ENCODE results near the gene PDGFRB. TPM values are rescaled to one million over a fixed set of nuclear protein-coding genes. Genes with fewer than 3 reads are reported as not detected.

Gene PDGFRB
- polyA plus RNA-seq, 1 donor (not counting 4 experiments of a cell fraction or from before 2014, with no cell fraction given) = 0.14 TPM

DNA sequence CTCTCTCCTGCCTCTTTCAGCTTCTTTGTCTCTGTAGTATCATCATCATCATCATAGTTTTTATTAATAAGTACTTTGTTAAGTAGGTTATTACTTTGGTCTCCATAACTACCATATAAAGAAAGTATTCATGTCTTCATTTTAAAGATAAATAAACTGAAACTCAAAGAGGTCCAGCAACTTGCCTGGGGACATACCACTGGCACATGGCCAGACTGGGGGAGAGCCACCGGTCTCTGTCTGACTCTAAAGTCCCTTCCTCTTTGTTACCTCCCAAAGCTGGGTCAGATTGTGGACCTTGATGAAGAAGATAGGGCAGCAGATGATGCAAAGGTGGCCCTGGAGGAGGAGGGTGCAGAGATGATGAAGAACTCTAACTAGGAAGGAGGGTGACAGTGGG lies 19.4 kb upstream of the PDGFRB start:
- no peak for FAIRE-seq
- no peak overlapping the region for H2AFZ ChIP-seq (ENCODE audit: control insufficient read depth, low read length)
- H3K9me1 ChIP-seq (ENCODE audit: control insufficient read depth, extremely low read depth, insufficient read depth, low read length) = peaks cover 2% of the 10 kb centered on the region
- no peaks in the 10 kb centered on the region for H3K9me3 ChIP-seq (ENCODE audit: control insufficient read depth, low read depth, low read length)
- no peak for DNase-seq (ENCODE audit: low read depth, low spot score)
- no peak overlapping the region for H3K4me3 ChIP-seq (ENCODE audit: control insufficient read depth in 2 of 3, extremely low read depth in 1 of 3, insufficient read depth in 2 of 3, low read depth in 1 of 3, low read length in 3 of 3)
- no peak overlapping the region for H3K9ac ChIP-seq (ENCODE audit: control insufficient read depth, extremely low read depth, insufficient read depth, low read length)
- H4K20me1 ChIP-seq (ENCODE audit: control insufficient read depth, extremely low read depth, insufficient read depth, low read length) = no peaks in the 10 kb centered on the region
- H3K4me2 ChIP-seq (ENCODE audit: control insufficient read depth, extremely low read depth, insufficient read depth, low read depth, low read length) = no peak overlapping the region
- H3K79me2 ChIP-seq (ENCODE audit: control insufficient read depth, insufficient read depth, low read length) = no peaks in the 10 kb centered on the region
- no peak overlapping the region for H3K27ac ChIP-seq (ENCODE audit: control insufficient read depth, insufficient read depth, low read length)
- H3K27me3 ChIP-seq (ENCODE audit: control insufficient read depth, extremely low read depth, insufficient read depth, low read length) = peaks cover 16% of the 10 kb centered on the region
- H3K36me3 ChIP-seq (ENCODE audit: control insufficient read depth in 2 of 2, extremely low read depth in 1 of 2, insufficient read depth in 2 of 2, low read length in 2 of 2) = no peaks in the 10 kb centered on the region
- TF ChIP-seq EZH2 (IDR thresholded peaks at IDR 0.05; ENCODE audit: low read length) (no peak), CTCF (optimal IDR thresholded peaks at IDR 0.05 in 1 of 3, IDR thresholded peaks at IDR 0.05 in 1 of 3, conservative IDR thresholded peaks at IDR 0.05 in 1 of 3; ENCODE audit: extremely low read depth in 1 of 3, insufficient read depth in 2 of 3, low read length in 3 of 3) (no peak)
- dilution Hi-C loops (cut with MboI; ENCODE audit: extremely low pct_ligation_motif_present, low sequenced_read_pairs) = no loop called here
- H3K4me1 ChIP-seq (ENCODE audit: control insufficient read depth, extremely low read depth, insufficient read depth, low read length) = no peaks in the 10 kb centered on the region

GRCh38 chr5:150174285-150174684 lies 18.6 kb upstream of the PDGFRB start:
- no peak for FAIRE-seq
- Histone ChIP-seq H3K4me2 (ENCODE audit: control insufficient read depth, extremely low read depth, insufficient read depth, low read depth, low read length) (no peak overlapping the region), H2AFZ (ENCODE audit: control insufficient read depth, low read length) (no peak overlapping the region), H3K9me3 (ENCODE audit: control insufficient read depth, low read depth, low read length) (no peaks in the 10 kb centered on the region), H3K36me3 (ENCODE audit: control insufficient read depth in 2 of 2, extremely low read depth in 1 of 2, insufficient read depth in 2 of 2, low read length in 2 of 2) (no peaks in the 10 kb centered on the region), H4K20me1 (ENCODE audit: control insufficient read depth, extremely low read depth, insufficient read depth, low read length) (no peaks in the 10 kb centered on the region), H3K4me3 (ENCODE audit: control insufficient read depth in 2 of 3, extremely low read depth in 1 of 3, insufficient read depth in 2 of 3, low read depth in 1 of 3, low read length in 3 of 3) (no peak overlapping the region), H3K9ac (ENCODE audit: control insufficient read depth, extremely low read depth, insufficient read depth, low read length) (no peak overlapping the region), H3K27ac (ENCODE audit: control insufficient read depth, insufficient read depth, low read length) (no peak overlapping the region), H3K79me2 (ENCODE audit: control insufficient read depth, insufficient read depth, low read length) (no peaks in the 10 kb centered on the region), H3K4me1 (ENCODE audit: control insufficient read depth, extremely low read depth, insufficient read depth, low read length) (no peaks in the 10 kb centered on the region), H3K27me3 (ENCODE audit: control insufficient read depth, extremely low read depth, insufficient read depth, low read length) (peaks cover 24% of the 10 kb centered on the region), H3K9me1 (ENCODE audit: control insufficient read depth, extremely low read depth, insufficient read depth, low read length) (peaks cover 2% of the 10 kb centered on the region)
- dilution Hi-C loops (cut with MboI; ENCODE audit: extremely low pct_ligation_motif_present, low sequenced_read_pairs) = no loop called here
- no peak for TF ChIP-seq CTCF (optimal IDR thresholded peaks at IDR 0.05 in 1 of 3, IDR thresholded peaks at IDR 0.05 in 1 of 3, conservative IDR thresholded peaks at IDR 0.05 in 1 of 3; ENCODE audit: extremely low read depth in 1 of 3, insufficient read depth in 2 of 3, low read length in 3 of 3)
- no peak for TF ChIP-seq EZH2 (IDR thresholded peaks at IDR 0.05; ENCODE audit: low read length)
- no peak for DNase-seq (ENCODE audit: low read depth, low spot score)
